HK-2 (cell line): ENCODE data around the gene CALCOCO2.

ENCODE experiments used
- DNase-seq: peaks from one replicate; pipeline ENCODE4 v3.0.0-alpha.2; 2018; ENCODE audit not compliant: unreplicated experiment

CALCOCO2 gene

DNA sequence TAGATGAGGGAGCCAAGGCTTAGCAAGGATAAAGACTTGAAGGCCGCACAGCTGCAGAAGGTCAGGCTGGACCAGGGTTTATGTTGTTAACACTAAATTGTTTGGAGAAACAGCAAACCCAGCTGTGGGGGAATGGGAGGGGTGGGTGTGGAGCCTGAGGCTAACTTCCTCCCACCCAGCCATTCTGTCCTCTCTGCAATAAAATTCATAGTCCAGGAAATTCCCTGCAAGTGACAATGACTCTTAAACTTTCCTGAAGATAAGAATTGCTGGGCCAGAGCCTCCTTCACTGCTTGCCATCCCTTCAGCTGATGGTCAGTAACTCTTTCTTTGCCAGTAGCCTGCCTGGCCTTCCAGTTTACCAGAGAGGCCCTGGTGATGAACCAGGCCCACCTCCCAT, 42.4 kb downstream of the CALCOCO2 start:
- DNase-seq, result no peak

DNA sequence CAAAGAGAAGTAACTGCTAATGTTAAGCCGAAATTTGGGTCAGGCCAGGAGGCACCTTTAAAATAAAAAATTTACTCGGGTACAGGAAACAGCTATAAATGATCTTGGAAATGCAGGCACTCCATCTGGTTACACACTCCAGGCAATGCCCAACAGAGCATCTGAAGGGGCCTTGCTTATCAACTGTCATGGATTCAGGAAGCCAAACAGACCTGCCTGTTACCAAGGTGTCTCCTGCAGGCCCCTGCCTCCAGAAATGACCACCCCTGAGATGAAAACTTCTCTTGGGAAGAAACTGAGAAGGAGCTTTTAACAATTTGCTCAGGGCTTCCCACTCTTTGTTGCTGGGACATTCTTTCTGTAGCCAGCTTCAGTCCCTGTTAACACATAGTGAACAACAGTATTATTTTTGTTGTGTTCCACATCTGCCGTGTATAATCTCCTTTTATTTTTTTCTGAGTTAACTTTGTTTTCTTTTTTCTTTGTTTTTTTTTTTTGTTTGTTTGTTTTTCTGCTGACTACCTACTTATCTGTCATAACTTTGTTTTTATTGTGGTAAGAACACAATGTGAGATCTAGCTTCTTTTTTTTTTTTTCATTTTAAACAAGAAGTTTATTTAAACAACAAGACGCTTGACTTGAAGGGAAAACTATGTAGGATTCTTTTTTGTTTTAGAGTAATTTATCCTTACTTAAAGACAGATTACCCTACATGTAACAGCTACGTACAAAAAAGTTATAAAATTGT, 43.0 kb downstream of the CALCOCO2 start:
- DNase-seq, result no peak

DNA sequence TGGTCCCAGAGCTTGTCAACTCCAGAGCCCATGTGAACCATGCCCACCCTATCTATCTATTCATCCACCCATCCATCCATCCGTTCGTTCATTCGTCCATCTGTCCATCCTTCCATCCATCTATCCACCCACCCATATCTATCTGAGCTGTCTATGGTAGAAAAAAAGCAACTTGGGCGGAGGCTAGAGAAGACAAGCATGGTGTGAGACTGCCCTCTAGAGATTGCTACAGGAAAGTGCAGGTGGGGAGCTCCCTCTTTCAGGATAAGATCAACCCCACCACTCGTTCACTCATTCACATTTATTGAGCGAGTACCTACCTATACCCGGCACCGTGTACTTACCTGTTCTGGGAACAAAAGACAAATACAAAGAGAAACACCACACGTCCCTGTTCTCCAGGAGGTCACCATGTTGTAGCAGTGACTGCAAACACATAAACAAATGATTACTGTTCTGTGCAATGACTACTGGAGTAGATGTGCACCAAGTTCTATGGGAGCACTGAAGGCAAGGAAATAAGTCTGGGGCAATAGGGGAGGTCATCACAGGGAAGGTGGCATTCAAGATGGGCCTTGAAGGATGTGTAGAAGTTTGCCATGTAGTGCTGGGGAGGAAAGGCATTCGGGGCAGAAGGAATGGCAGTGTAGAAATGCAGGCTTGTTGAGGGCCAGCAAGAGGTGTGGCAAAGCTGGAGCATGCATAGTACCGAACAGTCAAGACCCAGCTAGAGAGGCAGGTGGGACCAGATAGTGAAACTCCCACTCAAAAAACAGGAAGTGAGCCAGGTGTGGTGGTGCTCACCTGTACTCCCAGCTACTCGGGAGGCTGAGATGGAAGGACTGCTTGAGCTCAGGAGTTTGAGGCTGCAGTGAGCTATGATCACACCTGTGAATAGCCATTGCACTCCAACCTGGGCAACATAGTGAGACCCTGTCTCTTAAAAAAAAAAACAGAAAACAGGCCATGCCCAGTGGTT, 48.4 kb downstream of the CALCOCO2 start:
- DNase-seq, result peak; percentile 54

DNA sequence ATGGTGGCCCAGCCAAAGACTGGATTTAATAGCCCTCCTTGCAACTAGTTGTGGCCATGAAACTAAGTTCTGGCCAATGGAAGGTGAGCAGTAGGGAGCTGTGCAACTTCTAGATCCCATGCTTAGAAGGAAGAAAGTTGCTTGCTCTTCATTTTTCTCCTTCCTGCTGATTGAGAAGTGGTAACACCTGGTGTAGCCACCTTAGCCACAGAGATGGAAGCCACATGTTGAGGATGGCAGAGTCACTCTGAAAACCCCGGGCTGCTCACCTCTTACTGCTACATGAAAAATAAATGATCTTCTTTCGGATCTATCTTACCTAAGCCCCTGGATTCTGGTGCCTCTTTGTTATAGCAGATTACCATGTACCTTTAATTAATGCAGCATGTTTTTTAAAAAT, 51.4 kb downstream of the CALCOCO2 start:
- DNase-seq, result no peak

DNA sequence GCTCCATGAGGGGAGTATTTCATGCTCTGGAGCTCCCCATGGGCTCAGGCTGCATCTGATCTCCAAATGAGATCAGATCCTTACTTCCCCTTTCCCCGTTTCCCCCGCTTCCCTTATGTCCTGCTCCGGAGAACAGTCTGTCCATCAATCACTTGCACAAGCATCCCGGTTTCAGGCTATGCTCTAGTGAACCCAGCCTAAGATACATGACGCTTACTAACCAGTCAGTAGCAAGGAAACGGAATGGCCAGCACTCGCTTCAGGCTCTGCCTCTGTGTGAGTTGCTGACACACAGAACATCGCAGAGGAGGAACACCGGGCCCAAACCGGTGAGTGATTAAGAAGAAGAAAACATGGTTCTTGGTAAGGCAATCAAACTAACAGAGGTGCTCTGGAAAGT, 52.3 kb downstream of the CALCOCO2 start:
- DNase-seq, result peak; percentile 41

DNA sequence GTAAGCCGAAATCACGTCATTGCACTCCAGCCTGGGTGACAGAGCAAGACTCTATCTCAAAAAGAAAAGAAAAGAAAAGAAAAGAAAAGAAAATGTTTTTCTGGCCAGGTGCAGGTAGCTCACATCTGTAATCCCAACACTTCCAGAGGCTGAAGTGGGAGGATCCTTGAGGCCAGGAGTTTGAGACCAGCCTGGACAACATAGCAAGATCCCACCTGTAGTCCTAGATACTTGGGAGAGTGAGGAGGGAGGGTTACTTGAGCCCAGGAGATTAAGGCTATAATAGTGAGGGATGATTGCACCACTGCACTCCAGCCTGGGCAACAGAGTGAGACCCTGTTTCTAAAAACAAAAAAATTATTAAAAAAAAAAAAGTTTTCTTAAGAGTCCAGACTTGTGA, 59.3 kb downstream of the CALCOCO2 start:
- no peak for DNase-seq

DNA sequence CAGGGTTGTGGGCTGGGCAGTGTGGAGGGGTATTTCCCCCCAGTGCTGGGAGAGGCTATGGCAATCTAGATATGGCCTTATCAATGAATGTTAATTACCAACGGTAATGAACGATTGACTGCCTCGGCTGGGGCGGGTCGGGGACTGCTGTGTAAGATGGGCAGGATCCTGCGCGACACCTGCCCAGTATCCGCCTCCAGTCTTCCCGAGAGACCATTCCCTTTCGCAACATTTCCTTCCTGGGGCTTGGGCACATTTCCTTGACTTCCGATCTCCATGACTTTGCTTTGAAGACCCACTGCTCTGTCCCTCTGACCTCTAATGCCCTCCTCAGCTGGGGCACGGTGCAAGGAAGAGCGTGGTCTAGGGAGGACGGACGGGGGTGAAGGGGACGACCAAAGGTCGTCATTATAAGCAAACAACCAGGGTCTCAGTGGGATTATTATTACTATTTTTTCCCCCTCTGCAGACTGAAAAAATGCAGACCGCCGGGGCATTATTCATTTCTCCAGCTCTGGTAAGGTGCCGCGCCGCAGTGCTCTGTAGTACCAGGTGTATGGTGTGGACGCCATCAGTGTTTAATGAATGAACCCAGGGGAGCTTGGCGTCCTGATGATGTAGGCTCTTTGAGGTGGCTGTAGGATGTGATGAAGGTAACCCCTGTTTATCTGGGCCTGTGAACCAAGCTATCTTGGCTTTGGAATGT, 62.3 kb downstream of the CALCOCO2 start:
- no peak for DNase-seq

DNA sequence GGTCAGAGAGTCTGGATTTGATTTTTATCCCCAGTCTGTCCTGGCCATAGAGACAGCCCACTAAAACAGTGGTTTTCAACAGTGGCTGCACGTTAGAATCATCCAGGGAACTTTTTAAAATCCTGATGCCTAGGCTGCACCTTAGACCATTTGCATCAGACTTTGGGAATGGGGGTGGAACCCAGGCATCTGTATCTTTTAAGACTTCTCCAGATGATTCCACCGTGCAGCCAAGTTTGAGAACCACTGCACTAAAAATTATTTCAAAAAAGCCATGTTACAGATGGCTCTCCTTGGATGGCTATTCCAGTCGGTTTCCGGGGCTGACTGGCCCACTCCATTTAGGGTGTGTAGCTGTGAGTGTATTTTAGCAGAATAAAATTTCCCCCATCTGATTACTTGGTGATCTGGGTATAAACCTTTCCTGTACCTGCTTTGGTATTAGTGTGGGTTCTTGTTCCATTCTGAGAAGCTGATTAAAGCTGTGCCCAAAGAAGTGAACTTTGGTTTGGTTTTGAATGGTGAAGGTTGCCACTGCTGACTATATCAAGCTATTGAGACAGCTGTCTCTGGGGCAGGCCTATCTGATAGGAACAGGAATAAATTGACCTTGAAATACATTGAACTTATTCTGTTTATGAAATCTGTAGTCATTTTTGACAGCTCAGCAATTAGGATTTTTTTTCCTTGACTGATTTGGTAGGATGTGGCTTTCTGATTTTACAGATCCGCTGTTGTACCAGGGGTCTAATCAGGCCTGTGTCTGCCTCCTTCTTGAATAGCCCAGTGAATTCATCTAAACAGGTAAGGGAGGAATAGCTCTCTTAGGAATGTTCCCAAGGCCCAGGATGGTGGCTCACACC, 63.0 kb downstream of the CALCOCO2 start:
- no peak for DNase-seq

DNA sequence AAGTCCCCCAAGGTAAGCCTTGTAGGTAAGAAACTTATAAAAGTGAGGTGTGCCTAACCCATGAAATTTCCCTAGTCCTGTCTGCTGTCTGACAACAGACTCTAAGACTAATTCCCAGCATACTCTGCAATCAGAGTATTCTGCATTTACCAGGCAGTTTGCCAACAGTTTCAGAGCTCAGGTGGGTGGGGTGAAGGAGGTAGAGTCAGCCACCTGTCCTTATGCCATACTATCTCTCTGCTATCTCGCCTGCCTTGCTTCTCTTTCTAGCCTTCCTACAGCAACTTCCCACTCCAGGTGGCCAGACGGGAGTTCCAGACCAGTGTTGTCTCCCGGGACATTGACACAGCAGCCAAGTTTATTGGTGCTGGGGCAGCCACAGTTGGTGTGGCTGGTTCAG, 64.1 kb downstream of the CALCOCO2 start:
- DNase-seq, result no peak

DNA sequence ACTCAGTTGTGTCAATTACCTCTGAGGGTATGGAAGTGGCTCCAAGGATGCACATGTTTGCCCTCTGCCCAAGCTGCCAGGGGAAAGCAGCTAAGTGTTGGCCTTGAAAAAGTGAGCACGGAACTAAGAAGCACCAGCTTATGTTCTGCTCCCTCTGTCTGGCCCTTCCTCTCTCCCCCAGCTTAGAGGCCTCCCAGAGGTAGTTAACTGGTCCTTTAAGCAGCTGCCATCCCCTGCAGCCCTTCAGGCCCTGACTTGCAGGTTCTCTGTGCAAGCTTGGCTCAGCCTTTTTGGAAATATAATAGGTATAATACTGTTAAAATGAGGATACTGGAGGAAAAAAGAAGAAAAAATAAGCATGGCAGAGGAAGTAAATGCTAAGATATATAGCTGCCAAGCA, 70.4 kb downstream of the CALCOCO2 start:
- DNase-seq, result no peak

DNA sequence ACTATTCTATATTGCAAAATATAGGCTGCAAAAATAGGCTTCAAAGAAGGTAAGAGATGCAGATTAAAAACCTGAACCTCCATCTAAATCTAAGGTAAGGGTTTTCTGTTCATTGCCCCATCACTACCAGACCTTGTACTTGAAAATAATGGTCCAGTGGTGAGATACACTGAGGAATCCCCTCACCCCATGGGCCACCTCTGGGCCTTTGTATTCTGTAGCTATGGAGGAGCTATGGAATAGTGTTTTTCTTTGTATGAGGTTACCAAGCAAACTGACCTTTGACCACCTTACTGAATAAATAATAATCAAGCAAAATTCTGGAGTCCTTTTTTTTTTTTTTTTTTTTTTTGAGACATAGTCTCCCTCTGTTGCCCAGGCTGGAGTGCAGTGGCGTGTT, 72.6 kb downstream of the CALCOCO2 start:
- DNase-seq, result no peak

DNA sequence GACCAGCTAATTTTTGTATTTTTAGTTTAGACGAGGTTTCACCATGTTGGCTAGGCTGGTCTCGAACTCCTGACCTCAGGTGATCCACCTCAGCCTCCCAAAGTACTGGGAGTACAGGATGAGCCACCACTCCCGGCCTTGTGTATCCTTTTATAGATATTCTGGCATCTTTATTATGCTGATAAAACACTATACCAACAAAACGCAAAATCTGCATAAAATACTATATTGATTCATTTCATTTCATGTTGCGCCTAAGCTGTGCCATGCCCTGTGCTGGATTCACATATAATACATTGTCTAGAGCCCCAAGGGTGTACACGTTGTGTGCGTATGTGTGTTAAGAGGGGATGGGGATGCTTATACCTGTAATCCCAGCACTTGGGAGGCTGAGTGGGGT, 73.6 kb downstream of the CALCOCO2 start:
- DNase-seq, result no peak

DNA sequence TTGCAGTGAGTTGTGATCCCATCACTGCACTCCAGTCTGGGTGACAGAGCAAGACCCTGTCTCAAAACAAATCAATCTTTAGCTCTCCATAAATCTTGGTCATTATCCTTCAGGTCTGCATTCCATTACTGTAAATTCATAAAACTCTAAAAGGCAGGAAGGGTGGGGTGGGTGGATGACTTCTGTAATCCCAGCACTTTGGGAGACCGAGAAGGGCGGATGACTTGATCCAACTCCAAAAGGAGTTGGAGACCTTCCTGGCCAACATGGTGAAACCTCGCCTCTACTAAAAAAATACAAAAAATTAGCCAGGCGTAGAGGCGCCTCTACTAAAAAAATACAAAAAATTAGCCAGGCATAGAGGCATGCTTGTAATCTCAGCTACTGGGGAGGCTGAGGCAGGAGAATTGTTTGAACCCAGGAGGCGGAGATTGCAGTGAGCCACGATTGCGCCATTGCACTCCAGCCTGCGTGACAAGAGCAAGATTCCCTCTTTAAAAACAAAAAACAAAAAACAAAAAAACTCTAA, 75.2 kb downstream of the CALCOCO2 start:
- DNase-seq, result no peak

DNA sequence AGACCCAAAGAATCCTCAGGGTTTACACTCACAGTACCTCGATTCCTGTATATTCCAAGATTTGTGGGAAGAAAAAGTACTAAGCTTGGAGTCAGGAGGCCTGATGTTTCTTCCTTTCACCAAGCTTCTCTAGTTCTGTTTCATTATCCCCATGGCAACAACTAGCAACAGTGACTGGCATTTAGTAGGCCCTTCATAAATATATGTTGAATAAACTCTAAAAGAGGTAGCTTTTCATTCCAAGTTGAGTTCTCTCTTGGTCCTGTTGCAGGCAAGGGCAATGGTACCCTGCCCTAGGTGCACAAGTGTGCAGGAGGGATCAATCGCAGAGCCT, 76.8 kb downstream of the CALCOCO2 start:
- DNase-seq, result no peak

DNA sequence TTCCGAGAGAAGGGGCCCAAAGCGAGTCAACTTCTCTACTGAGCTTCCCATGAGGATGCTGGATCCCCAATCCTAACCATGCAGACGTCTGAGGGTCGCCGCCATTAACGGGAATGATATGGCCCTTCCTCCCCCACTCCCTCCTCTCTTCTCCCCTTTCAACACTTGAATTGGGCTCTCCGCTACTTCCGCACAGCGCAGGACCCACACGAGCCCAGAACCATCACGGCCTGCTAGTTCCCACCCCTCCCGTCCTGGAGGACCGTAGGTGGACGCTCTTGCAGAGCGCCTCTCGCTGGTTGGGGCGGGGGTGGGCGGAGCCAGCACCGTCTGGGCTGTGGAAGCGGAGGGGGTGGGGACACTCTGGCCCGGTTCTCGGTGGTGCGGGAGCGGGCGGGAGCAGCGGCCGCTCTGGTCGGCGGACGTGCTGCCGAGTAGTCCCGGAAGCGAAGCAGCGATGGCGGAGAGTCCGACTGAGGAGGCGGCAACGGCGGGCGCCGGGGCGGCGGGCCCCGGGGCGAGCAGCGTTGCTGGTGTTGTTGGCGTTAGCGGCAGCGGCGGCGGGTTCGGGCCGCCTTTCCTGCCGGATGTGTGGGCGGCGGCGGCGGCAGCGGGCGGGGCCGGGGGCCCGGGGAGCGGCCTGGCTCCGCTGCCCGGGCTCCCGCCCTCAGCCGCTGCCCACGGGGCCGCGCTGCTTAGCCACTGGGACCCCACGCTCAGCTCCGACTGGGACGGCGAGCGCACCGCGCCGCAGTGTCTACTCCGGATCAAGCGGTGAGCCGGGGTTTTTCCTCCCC, 77.4 kb downstream of the CALCOCO2 start, which contains the start of gene UBE2Z:
TSS of gene UBE2Z (plus strand) at position 361 of the 797 bp plus-strand sequence. CDS start at position 458, 97 bp downstream.
- peak; percentile 95 for DNase-seq

DNA sequence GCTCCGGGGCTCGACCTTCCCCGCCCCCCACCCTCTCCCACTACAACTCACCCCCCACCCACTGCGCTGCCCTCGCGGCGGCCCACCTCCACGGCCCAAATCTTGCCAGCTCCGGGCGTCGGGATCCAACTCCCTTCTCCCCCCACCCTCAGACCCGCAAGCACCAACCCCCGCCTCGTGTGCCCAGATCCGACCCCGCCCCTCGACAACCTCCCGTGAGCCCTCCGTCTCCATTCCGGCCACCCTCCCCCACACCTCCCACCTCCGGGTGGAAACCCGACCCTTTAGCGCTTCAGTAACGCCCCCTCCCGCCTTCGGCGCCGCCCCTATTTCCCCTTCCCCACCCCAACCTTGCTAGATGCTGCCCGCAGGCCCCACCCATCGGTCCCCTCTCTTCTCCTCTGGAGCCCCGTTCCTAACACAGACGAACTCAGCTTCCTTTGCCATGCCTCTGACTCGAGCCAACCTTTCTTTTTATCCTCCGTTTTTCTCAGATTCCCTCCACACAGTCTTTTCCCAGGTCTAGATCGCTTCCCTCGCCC, 78.1 kb downstream of the CALCOCO2 start:
- DNase-seq, result peak; percentile 90

DNA sequence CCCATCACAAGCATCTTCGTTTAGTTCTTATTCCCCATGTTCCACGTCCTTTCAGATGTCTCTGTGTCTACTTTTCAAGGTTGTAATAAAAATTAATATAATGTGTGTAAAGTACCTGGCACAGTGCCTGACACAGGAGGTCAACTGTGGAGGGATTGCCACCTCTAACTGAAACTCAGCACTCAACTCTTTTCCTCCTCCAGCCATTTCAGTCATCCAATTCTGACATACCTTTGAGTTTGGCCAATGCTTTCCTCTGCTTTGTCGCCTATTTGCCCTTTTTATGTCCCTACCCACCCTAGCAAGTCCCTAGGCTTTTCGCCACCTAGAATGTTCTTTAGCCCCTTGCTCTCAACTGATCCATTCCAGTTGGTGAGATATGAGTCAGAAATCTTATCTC, 78.9 kb downstream of the CALCOCO2 start:
- DNase-seq, result no peak

DNA sequence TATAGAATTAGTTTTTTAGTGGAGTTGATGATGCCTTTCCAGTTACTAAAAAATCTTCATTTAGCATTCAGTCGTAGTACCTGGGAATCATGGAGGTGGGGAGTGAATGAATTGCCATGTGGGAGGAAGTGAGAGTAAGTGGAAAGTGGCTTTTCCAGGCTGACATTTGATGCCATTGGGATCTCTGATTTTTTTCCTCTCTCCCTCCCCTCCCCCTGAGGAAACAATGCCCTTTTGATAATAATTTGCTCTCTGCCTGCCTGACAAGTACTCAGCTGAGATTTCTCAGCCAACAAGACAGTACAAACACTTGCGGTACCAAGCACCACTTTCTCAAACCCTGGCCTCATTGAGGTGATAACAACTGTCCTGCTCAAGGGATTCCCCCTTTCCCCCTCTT, 79.5 kb downstream of the CALCOCO2 start:
- no peak for DNase-seq

DNA sequence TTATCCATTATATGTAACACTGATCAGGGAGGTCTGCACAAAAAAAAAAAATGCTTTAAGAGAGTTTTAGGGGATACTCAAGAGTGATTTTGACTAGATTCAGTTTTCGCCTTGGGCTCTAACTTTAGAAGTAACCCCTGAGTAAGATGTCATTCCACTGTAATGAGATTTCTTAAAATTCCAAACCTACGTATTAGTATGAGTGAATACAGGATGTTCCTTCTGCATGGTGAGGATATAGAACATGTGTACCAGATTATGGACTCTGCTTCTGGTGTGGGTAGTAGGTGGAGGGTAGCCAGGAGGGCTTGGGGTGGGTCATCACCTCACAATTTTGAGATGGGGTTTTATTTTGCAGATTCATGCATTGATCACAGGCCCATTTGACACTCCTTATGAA, 81.6 kb downstream of the CALCOCO2 start:
- DNase-seq, result no peak
